ENCODE data around the gene CCNH.

Gene CCNH

GRCh38 chr5:87435144-87435694 lies 22.5 kb upstream of the CCNH start:
- POLR2A ChIA-PET, result no interaction called here
- Histone ChIP-seq H3K36me3 (ENCODE audit: control insufficient read depth in 2 of 2, insufficient read depth in 1 of 2, low read length in 2 of 2) (no peaks in the 10 kb centered on the region), H3K4me3 (ENCODE audit: low read depth, low read length) (no peak overlapping the region), H3K27ac (ENCODE audit: extremely low read depth, low read depth, low read length) (no peak overlapping the region), H3K4me1 (ENCODE audit: control insufficient read depth, insufficient read depth, low read length) (no peaks in the 10 kb centered on the region), H3K9me3 (ENCODE audit: control insufficient read depth, insufficient read depth, low read depth, low read length) (no peaks in the 10 kb centered on the region)
- CTCF ChIA-PET, result interaction anchor here (0.6 kb wide), 1 partner anchor 72 kb away, joined by 3 read pairs; no protein-coding TSS in a partner anchor
- TF ChIP-seq ZNF302 (tag by site-specific recombination; IDR thresholded peaks at IDR 0.05; ENCODE audit: low read depth), result no peak
- no peak for TF ChIP-seq ZNF629 (tag by site-specific recombination; IDR thresholded peaks at IDR 0.05)
- no peak for TF ChIP-seq ZNF214 (tag by site-specific recombination; IDR thresholded peaks at IDR 0.05; ENCODE audit: borderline replicate concordance)
- TF ChIP-seq ATF2 (tag by site-specific recombination; IDR thresholded peaks at IDR 0.05; ENCODE audit: low read depth), result no peak
- no peak for TF ChIP-seq ZNF48 (tag by site-specific recombination; IDR thresholded peaks at IDR 0.05)
- TF ChIP-seq ZNF169 (tag by site-specific recombination; IDR thresholded peaks at IDR 0.05), result no peak
- no peak for TF ChIP-seq ZNF354C (tag by site-specific recombination; IDR thresholded peaks at IDR 0.05; ENCODE audit: borderline replicate concordance, low read depth)
- TF ChIP-seq ZNF837 (tag by site-specific recombination; IDR thresholded peaks at IDR 0.05), result no peak
- TF ChIP-seq ZIC2 (tag by site-specific recombination; IDR thresholded peaks at IDR 0.05), result no peak
- no peak for TF ChIP-seq ZNF274 (IDR thresholded peaks at IDR 0.05; ENCODE audit: low read length)
- no peak for TF ChIP-seq ZNF274 (tag by site-specific recombination; IDR thresholded peaks at IDR 0.05; ENCODE audit: borderline replicate concordance)
- no peak for TF ChIP-seq ZBTB21 (tag by site-specific recombination; IDR thresholded peaks at IDR 0.05)
- TF ChIP-seq ZNF280C (tag by site-specific recombination; IDR thresholded peaks at IDR 0.05), result no peak
- no peak for TF ChIP-seq ZNF311 (tag by site-specific recombination; IDR thresholded peaks at IDR 0.05; ENCODE audit: borderline replicate concordance)
- TF ChIP-seq SP7 (tag by site-specific recombination; IDR thresholded peaks at IDR 0.05), result no peak

- POLR2A ChIA-PET, result no interaction called here
- Histone ChIP-seq H3K4me1 (ENCODE audit: control insufficient read depth, insufficient read depth, low read length) (no peaks in the 10 kb centered on the region), H3K4me3 (ENCODE audit: low read depth, low read length) (no peak overlapping the region), H3K36me3 (ENCODE audit: control insufficient read depth in 2 of 2, insufficient read depth in 1 of 2, low read length in 2 of 2) (no peaks in the 10 kb centered on the region), H3K9me3 (ENCODE audit: control insufficient read depth, insufficient read depth, low read depth, low read length) (no peaks in the 10 kb centered on the region), H3K27ac (ENCODE audit: extremely low read depth, low read depth, low read length) (no peak overlapping the region)
- CTCF ChIA-PET, result no interaction called here
- TF ChIP-seq BCL11B (tag by site-specific recombination; IDR thresholded peaks at IDR 0.05; ENCODE audit: low read depth), result no peak
- no peak for TF ChIP-seq ZNF510 (tag by site-specific recombination; IDR thresholded peaks at IDR 0.05; ENCODE audit: insufficient replicate concordance)
- no peak for TF ChIP-seq ZNF398 (tag by site-specific recombination; IDR thresholded peaks at IDR 0.05)
- no peak for TF ChIP-seq ZNF518A (tag by site-specific recombination; conservative IDR thresholded peaks at IDR 0.05; ENCODE audit: low read depth)
- no peak for TF ChIP-seq SCRT1 (tag by site-specific recombination; IDR thresholded peaks at IDR 0.05; ENCODE audit: borderline replicate concordance)
- TF ChIP-seq ZBTB48 (tag by site-specific recombination; IDR thresholded peaks at IDR 0.05), result no peak
- no peak for TF ChIP-seq KLF1 (tag by site-specific recombination; IDR thresholded peaks at IDR 0.05)
- TF ChIP-seq ATF2 (tag by site-specific recombination; IDR thresholded peaks at IDR 0.05; ENCODE audit: low read depth), result no peak
- no peak for TF ChIP-seq ZNF529 (tag by site-specific recombination; IDR thresholded peaks at IDR 0.05; ENCODE audit: insufficient replicate concordance)
Measured at GRCh38 chr5:87434461-87434860, 21.7 kb upstream of the CCNH start.
